Neural crest cell (in vitro differentiated cells): ENCODE data around the gene CLDN14. TPM values are rescaled to one million over a fixed set of nuclear protein-coding genes. Genes with fewer than 3 reads are reported as not detected.

Source experiments
- DNase-seq: peaks from one replicate; pipeline ENCODE4 v3.0.0; 2021; ENCODE audit warnings: low read depth, mixed read lengths, low spot score
- H3K27ac Mint-ChIP-seq: one replicate; pipeline ENCODE4 v1.8.0; 2021; ENCODE audit warnings: mild to moderate bottlenecking, mixed read lengths; ENCODE audit not compliant: unreplicated experiment
- H3K27me3 Mint-ChIP-seq: 2 replicates; pipeline ENCODE4 v1.8.0; 2021; ENCODE audit warnings: low read depth, mild to moderate bottlenecking, mixed read lengths
- H3K36me3 Mint-ChIP-seq: 2 replicates; pipeline ENCODE4 v1.8.0; 2021; ENCODE audit warnings: low read depth, mild to moderate bottlenecking, mixed read lengths
- H3K4me1 Mint-ChIP-seq: 2 replicates; pipeline ENCODE4 v1.8.0; 2021; ENCODE audit warnings: mixed read lengths
- H3K4me3 Mint-ChIP-seq: one replicate; pipeline ENCODE4 v1.8.0; 2021; ENCODE audit warnings: mild to moderate bottlenecking, mixed read lengths
- H3K9me3 Mint-ChIP-seq: 2 replicates; pipeline ENCODE4 v1.8.0; 2021; ENCODE audit warnings: mixed read lengths
- CTCF ChIP-seq: fragments of 200-600 bp; sonication (generic); conservative IDR thresholded peaks from 2 replicates; pipeline ENCODE4 v1.5.0; 2021; ENCODE audit warnings: antibody characterized with exemption, mild to moderate bottlenecking
- total RNA-seq: library from RNA; stranded (reverse); gene quantifications from 2 replicates; pipeline ENCODE4 v1.2.1, GENCODE V29; 2021

CLDN14 gene
- total RNA-seq, 1 donor from 2014 or later: not detected

- Mint-ChIP-seq H3K27me3 (no peaks in the 10 kb centered on the region), H3K4me3 (no peak overlapping the region), H3K27ac (no peak overlapping the region), H3K9me3 (no peaks in the 10 kb centered on the region), H3K36me3 (peaks cover 17% of the 10 kb centered on the region), H3K4me1 (no peaks in the 10 kb centered on the region)
- DNase-seq: no peak
- no peak for TF ChIP-seq CTCF
Observed at GRCh38 chr21:36411301-36411700, 68.6 kb downstream of the CLDN14 start.

Other genes with a start within 250 kb of the CLDN14 start
- gene MORC3, start 159.9 kb downstream of the CLDN14 start, total RNA-seq: 24.5 and 26.1 TPM in 2 replicates
- 30.3 and 32.3 TPM in 2 replicates for gene CHAF1B, start 94.7 kb downstream of the CLDN14 start, total RNA-seq
- gene SIM2, start 219.0 kb upstream of the CLDN14 start, total RNA-seq: not detected in 2 replicates